Measurements from ENCODE around the gene LYRM9.

DNA sequence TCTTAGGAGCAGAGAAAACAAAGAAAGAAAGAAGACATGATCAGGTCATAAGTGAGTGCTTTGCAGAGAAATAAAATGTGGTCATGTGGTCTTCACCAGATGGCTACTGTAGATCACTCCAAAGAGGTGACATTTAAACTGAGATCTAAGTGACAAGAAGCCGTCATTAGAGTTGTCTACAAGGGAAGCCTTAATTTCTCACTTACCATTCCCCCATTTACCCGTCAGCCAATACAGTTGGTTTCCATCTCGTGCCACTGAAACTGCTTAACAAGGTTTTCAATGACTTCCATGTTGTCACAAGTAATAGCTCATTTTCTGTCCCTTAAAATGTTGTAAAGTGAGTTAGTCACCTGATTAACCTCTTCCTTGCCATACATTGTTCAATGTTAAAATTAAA is 6.4 kb upstream of the LYRM9 start:
- TF ChIP-seq ESRRA (IDR thresholded peaks at IDR 0.05; ENCODE audit: low read length) (no peak), SP1 (IDR thresholded peaks at IDR 0.05; ENCODE audit: low read depth, low read length) (no peak), CTCF (IDR thresholded peaks at IDR 0.05 in 2 of 3, conservative IDR thresholded peaks at IDR 0.05 in 1 of 3; ENCODE audit: control insufficient read depth in 2 of 3, extremely low read depth in 1 of 3, insufficient read depth in 1 of 3, low read depth in 3 of 3, low read length in 3 of 3) (no peak), SREBF1 (IDR thresholded peaks at IDR 0.05; ENCODE audit: low read length) (no peak), ZSCAN29 (IDR thresholded peaks at IDR 0.05) (no peak)

Measured in GM12878 (cell line).